Germinal center (tissue), 1 donor: ENCODE data around the gene NOXO1.
A peak's percentile ranks its signal among the peaks of the same experiment; 100 is the strongest.

Experiments
- DNase-seq: peaks from one replicate; pipeline ENCODE4 v3.0.0; 2012; ENCODE audit warnings: mixed read lengths, low spot score

Gene NOXO1

GRCh38 chr16:1997494-1998359 lies 16.5 kb upstream of the NOXO1 start:
- no peak for DNase-seq

GRCh38 chr16:1993731-1994131 lies 12.5 kb upstream of the NOXO1 start:
- DNase-seq, result no peak

GRCh38 chr16:1992704-1993317 lies 11.5 kb upstream of the NOXO1 start:
- DNase-seq, result no peak

GRCh38 chr16:1991948-1992703 lies 10.9 kb upstream of the NOXO1 start:
- DNase-seq, result peak; percentile 98

GRCh38 chr16:1991588-1991947 lies 10.3 kb upstream of the NOXO1 start:
- no peak for DNase-seq

- peak; percentile 82 for DNase-seq
Measured at GRCh38 chr16:1991135-1991551, 9.9 kb upstream of the NOXO1 start.

GRCh38 chr16:1990351-1991134 lies 9.3 kb upstream of the NOXO1 start:
- peak; percentile 48 for DNase-seq

GRCh38 chr16:1990101-1990350 lies 8.8 kb upstream of the NOXO1 start:
- no peak for DNase-seq

- peak; percentile 41 for DNase-seq
Measured at GRCh38 chr16:1989209-1990100, 8.2 kb upstream of the NOXO1 start, which contains the start of gene SYNGR3. Gene SYNGR3 (plus strand): TSS chr16:1989970. CDS start chr16:1990103, 133 bp downstream.

GRCh38 chr16:1987198-1987597 lies 5.9 kb upstream of the NOXO1 start:
- no peak for DNase-seq

- DNase-seq, result no peak
Measured at GRCh38 chr16:1985466-1986150, 4.3 kb upstream of the NOXO1 start.

GRCh38 chr16:1984347-1985225 lies 3.3 kb upstream of the NOXO1 start:
- no peak for DNase-seq

GRCh38 chr16:1983544-1984346 lies 2.5 kb upstream of the NOXO1 start, which contains the start of gene GFER:
Gene GFER (plus strand): TSS chr16:1984193. CDS start chr16:1984219, 26 bp downstream.
- peak; percentile 88 for DNase-seq

- no peak for DNase-seq
Measured at GRCh38 chr16:1982991-1983543, 1.8 kb upstream of the NOXO1 start.

GRCh38 chr16:1982013-1982433 lies 754 bp upstream of the NOXO1 start:
- no peak for DNase-seq

- DNase-seq, result no peak
Measured at GRCh38 chr16:1980770-1981087, 540 bp downstream of the NOXO1 start.

- no peak for DNase-seq
Measured at GRCh38 chr16:1980030-1980769, 1.1 kb downstream of the NOXO1 start.
